HG03103 (cell line): ENCODE results near the gene LDLRAD2.
"Not testable (repeated sequence)": the region's sequence is repeated elsewhere in the genome, so short reads cannot be mapped to it uniquely, and the experiment has no call there.

Source experiments
- ATAC-seq: cut with Tn5 transposase; IDR thresholded peaks from one replicate; pipeline ENCODE4 v1.9.1; 2021; ENCODE audit warnings: low read depth; ENCODE audit not compliant: unreplicated experiment

LDLRAD2 gene

DNA sequence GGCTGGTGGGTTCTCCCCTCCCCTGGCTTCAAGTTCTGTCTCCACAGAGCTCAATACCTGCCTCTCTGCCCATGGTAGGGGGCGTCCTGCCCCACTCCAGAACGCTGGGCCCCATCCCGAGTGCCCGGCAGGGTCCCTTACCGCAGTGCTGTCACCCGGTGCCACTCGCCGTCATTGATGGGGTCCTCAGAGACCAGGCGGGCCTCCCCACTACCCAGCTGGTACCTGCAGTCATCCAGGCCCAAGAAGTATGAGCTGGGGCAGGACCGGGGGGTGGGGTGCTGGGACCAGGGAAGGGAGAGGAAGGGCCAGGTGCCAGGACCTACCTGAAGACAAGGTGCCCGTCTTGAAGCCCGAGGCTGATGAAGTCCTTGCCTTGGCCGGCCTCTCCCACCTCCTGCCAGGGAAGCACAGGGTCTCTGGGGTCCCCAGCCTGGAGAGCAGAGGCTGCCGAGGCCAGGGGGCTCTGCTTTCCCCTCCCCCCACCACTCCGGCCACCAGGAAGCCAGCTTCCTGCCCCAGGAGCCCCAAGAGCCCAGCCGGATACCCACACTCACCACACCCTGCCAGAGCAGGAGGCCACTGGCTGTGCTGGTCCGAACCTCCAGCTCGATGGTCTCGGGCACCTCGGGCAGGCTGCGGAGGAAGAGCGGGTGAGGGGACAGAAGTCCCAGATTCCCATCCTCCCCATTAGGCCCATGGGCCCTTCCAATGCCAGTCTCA is 12.1 kb downstream of the LDLRAD2 start:
- no peak for ATAC-seq

DNA sequence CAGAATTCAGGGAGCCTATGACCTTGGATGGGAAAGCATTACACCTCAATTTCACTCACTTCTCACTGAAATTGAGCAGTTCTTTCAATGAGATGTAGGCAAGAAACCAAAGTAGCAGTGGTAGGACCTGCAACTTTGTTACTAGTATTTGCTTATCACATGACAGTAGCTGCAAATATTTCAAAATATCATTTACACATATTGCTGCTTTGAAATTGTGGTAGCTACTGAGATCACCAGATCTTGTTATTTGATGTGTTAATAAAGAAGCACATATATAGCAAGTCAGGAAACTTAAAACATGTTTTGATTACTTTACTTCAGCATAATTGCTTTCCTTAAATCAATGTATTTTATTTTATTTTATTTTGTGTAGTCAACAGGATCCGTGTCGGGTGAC is 12.9 kb downstream of the LDLRAD2 start:
- no peak for ATAC-seq

DNA sequence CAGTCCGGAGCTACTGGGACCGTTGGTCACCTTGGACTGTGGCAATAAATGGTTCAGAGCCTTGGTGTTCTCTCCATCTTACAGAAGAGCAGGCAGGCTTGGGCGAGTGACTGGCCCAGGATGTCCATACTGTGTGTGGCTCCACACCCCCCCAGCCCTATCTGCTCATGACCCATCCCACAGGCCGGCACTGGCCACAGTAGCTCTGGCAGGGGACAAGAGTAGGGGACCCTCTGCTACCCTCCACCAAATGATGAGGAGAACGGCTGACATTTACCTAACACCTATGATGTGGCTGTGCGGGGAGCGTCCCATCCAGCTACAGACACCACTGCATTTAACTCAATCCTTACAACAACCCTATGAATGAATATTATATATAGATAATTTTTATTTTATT is 13.3 kb downstream of the LDLRAD2 start:
- ATAC-seq: no peak

DNA sequence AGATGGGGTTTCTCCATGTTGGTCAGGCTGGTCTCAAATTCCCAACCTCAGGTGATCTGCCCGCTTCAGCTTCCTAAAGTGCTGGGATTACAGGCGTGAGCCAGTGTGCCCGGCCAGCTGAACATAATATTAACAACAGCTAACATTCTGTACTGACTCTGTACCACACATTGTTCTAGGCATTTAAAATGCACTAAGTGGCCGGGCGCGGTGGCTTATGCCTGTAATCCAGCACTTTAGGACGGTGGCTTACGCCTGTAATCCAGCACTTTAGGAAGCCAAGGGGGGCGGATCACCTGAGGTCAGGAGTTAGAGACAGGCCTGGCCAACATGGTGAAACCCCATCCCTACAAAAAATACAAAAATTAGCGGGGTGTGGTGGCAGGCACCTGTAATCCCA is 14.6 kb downstream of the LDLRAD2 start:
- not testable (repeated sequence) for ATAC-seq

- ATAC-seq: no peak
These were observed 15.1 kb downstream of the LDLRAD2 start for GRCh38 chr1:21827141-21827679.

DNA sequence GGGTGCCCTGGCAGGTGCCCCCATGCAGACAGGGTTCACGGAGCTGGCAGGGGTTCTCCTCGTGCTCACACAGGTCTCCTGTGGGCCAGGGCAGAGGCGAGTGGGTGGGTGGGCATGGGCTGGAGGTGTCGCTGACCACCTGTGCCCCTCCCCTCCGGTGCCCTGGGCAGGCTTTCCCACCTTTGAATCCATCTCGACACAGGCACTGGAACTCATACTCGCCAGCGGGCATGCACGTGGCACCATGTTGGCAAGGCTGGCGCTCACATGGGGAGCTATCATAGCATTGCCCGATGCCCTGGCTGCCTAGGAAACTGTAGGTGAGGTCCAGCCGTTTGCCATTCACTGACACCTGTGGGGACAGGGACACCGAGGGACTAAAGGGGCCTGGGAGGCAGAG is 16.0 kb downstream of the LDLRAD2 start:
- ATAC-seq: no peak

DNA sequence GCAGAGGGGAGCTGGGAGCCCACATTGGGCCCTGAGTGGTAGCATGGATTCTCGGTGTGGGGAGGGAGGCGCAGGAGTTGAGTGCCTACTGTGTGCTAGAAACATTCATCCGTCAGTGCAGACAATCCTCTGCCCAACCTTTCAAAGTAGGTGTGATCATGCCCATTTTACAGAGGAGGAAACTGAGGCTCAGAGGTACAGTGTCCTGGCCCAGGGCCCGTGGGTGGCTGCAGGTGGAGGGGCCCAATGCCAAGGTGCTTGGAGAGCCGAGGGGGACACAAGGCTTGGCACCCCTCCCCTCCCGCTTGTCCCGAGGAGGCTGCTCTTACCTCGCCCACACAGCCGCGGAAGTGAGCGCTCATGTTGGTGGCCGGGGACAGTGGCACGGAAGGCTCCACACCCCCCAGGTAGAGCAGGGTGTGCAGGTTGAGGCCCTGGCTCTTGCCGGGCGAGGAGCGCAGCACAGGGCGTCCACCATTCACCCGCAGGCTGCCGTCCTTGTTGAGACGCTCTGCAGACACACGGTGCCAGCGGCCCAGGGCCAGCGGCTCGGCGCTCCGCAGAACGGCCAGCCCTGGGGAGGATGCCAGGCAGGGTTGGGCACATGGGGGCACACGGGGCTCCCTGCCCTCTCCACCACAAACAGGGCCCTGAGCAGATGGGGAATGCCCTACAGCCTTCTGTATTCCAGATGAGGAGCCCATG is 16.6 kb downstream of the LDLRAD2 start:
- no peak for ATAC-seq

DNA sequence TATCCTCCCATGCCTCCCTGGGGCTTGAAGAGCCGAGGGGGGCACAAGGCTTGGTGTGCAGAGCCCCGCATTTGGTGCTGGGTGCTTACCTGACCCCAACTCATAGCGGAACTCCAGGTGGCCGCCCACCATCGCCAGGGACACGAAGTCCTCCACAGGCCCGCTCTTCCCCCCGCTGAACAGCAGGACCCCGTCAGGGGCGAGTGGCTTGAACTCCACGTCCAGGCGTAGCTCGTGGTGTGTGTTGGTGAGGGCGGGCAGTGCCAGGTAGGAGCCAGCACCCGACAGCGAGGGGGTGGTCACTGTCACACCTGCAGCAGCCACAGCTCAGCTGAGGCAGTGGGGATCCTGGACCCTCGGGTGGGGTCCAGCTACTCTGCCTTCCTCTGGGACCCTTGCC is 17.2 kb downstream of the LDLRAD2 start:
- ATAC-seq: no peak

DNA sequence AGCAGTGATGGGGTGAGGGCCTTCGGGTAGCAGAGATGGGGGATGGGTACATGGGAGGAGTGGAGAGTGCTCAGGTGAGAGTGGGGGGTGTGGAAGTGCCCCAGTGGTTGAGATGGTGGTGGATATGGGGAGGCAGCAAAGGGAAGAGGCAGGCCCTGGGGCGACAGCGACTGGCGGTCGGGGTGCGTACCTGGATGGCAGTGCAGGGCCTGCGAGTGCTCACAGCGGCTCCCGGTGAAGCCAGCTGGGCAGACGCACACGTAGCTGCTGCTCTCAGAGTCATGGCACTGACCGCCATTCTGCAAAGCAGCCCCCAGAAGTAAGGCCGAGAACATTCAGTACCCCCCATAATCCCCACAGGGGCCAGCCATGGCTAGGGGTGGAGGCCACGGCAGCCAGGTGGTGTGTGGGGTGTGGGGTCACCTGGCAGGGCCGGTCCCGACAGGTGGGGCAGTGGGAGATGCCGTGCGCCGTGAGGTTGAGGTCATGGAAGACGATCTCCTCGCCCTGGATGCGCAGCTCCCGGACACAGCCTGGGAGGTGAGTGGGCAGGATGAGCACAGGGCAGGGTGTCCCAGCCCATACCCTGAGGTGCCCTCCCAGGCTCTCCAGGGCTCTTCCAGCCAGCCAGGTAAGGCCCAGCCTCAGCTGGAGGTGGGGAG is 18.9 kb downstream of the LDLRAD2 start:
- ATAC-seq: no peak

DNA sequence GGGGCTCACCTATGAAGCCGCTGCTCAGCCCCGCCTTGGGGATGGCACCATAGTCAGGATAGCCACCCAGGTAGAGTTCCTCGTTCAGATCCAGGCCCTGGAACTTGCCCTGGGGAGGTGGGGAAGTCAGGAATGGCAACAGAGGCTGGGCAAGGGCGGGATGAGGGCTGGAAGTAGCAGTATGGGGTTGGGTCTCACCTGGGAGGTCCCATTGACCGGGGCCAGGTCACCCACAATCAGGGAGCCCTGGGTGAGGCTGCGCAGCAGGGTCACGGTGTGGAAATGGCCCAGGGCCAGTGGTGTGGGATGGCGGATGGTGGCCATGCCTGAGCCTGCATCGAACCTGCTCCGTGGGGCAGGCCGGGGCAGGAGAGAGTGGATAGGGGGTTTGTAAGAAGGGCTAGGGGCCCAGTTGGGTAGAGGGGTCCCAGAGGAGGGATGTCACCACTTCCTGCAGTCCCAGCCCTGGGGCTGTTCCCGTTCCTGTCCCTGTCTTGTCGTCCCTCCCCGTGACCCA is 19.4 kb downstream of the LDLRAD2 start:
- no peak for ATAC-seq

DNA sequence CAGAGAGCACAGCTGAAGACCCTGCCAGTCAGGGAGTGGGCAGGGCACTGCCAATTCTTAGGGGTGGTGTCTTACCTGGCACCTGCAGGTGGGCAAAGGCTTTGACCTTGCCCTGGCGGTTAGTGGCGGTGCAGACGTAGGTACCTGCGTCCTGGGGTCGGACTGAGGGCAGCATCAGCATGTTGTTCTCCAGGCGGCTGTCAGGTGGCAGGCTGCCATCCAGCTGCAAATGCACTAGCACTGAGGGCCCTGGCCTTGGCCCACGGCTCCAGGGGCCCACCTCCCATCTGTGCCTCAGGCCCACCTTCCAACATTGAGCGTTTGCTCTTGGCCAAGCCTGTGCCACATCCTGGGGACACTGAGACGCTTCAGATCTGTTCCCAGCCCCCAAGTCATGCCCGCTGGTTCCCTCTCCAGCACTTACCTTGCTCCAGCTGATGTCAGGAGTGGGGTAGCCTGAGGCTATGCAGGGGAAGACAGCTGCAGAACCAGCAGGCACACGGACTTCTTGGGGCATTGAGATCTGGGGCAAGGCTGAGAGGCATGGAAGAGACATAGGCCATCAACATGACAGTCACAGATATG is 21.4 kb downstream of the LDLRAD2 start:
- ATAC-seq: no peak

GRCh38 chr1:21834094-21834493 is 22.0 kb downstream of the LDLRAD2 start:
- ATAC-seq: no peak

GRCh38 chr1:21834666-21835065 is 22.6 kb downstream of the LDLRAD2 start:
- ATAC-seq: no peak

DNA sequence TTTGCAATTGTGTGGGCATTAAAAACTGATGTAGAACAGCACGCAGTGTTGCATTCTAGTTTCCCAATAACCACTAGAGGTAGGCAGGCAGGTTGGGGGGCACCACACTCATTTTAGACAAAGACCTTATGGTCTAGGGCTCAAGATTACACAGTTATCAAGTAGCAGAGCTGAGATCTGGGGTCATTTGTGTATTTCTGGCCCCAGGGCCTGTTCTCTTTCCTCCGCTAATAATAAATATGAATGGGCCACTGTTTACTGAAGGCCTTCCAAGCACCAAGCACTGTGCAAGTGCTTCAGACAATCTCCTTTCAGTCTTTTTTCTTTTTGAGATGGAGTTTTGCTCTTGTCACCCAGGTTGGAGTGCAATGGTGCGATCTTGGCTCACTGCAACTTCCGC is 23.9 kb downstream of the LDLRAD2 start:
- no peak for ATAC-seq

DNA sequence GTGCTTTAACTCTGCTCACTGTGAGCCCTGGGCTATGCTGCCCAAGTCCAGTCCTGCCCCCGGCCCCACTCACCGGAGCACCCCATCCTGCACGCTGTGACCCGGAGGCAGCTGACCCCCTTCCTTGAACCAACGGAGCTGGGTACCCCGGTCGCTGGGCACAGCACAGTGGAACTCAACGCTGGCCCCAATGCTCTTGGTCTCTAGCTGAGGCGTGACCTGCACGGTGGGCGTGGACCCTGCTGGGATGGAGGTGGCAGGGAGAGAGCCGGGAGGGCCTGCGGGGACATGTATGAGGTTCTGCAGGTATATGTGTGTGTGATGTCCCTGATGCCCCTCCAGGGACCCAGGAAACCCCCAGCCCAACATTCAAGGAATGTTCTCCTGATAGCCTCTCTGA is 24.7 kb downstream of the LDLRAD2 start:
- no peak for ATAC-seq

DNA sequence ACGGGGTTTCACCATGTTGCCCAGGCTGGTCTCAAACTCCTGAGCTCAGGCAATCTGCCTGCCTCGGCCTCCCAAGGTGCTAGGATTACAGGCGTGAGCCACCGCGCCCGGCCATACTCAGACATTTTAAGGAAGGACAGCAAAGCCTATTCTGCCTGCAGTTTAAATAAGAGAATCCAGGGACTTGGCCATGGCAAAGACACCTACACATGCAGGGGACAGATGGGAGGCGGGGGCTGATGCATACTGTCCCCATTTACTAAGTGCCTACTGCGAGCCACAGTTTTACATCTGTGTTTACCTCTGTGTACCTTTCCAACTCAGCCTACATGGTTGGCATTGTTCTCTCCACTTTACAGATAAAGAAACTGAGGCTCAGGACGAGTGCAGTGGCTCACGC is 25.4 kb downstream of the LDLRAD2 start:
- no peak for ATAC-seq

- no peak for ATAC-seq
These were observed 26.5 kb downstream of the LDLRAD2 start for GRCh38 chr1:21838359-21839157.

GRCh38 chr1:21839337-21840037 is 27.4 kb downstream of the LDLRAD2 start:
- no peak for ATAC-seq

DNA sequence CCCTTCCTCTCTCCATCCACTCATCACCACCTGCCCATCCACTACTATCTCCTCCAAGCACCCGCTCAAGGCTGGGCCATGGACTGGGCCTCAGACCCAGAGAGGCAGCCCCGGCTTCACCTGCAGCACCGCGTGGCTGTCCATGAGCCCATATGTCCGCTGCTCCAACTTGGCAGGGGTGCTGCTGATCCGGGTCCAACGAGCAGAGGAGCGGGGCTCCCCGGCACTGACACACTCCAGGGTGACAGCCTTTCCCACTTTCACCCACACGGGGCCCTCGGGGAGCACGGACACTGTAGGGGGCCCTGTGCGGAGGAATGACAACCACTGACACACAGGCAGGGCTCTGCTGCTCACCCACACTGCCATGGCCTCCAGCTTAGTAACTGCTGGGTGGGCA is 28.9 kb downstream of the LDLRAD2 start:
- no peak for ATAC-seq
